ENCODE measurements around the gene PAGE4.

Gene PAGE4, protein sequence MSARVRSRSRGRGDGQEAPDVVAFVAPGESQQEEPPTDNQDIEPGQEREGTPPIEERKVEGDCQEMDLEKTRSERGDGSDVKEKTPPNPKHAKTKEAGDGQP

DNA sequence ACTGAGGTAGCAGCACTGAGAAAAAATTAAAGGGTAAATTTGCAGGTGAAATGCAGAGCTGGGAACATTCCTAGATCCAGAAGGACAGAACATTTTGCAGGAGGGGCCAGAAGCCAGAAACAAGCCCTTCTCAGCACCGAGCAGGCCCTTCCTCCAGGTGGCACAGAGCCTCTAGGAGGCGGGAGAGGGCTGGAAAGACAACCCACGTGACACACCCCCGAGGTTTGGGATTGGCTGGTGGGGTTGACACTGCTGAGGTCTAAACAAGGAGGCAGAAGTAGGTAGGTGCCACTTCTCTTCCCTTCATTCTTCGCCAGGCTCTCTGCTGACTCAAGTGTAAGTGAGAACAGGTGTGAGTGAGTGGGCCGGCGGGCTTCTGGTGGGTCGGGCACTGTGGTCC is at the start of gene PAGE4:
TSS of gene PAGE4 (plus strand) at position 288 of the 400 bp plus-strand sequence. CDS start 1,126 bp downstream, outside the sequence.
- DNase-seq = no peak

GRCh38 chrX:49784747-49785280 is 44.3 kb upstream of the PAGE4 start:
- no peak for DNase-seq

DNA sequence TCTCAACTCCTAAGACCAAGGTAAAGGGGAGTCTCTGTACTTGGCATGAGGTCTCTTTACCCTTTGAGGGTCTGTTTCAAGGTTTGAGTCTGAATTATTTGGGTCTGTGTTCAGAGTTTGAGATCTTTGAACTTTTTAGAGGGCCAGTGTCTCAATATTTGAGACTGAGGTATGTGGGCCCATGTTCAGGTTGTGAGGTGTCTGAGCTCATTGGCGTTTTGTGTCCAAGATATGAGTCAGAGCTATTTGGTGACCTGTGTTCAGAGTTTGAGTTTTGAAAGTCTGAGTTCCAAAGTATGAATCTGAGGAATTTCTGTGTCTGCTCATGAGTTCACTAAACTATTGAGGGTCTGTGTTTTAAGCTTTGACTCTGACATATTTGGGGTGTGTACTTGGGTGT is 36.7 kb upstream of the PAGE4 start:
- DNase-seq = no peak

- DNase-seq = no peak
Observed at GRCh38 chrX:49793686-49794085, 35.4 kb upstream of the PAGE4 start.

- DNase-seq = no peak
Observed at GRCh38 chrX:49799828-49800227, 29.3 kb upstream of the PAGE4 start.

GRCh38 chrX:49809891-49810632 is 19.0 kb upstream of the PAGE4 start:
- DNase-seq = no peak

DNA sequence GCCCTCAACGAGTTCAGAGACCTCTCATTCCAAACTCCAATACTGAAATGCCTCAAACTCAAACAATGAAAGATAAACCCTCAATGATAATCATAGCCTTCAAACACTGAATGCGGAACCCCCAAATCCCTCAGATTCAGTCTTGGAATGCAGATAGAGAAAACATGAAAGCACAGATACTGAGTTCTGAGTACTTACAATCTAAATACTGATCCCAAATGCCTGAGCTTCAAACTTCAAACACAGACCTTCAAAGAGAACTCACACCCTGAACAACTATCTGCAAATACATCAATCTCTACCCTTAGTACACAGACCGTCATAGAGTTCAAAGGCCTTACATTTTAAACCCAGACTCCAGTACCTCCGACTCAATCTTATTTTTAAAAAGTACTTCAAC is 16.9 kb upstream of the PAGE4 start:
- no peak for DNase-seq

GRCh38 chrX:49816435-49816834 is 12.7 kb upstream of the PAGE4 start:
- no peak for DNase-seq

DNA sequence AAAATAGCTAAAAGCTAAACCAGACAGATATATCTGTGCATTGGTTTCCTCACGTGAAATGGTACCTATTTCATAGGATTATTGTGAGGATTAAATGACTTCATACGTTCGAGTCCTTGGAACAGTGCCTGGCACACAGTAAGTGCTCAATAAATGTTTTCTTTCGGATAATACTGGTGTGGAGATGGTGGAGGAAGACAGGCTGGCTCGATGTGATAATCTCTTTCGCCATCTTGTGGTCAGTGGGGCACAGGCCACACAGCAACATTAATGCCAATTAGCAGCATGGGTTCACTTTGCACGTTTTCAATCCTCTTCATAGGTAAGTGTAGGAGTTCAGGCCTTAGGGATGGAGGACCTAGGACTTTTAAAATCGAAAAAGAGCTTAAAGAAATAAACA is 9.3 kb downstream of the PAGE4 start:
- DNase-seq = no peak

DNA sequence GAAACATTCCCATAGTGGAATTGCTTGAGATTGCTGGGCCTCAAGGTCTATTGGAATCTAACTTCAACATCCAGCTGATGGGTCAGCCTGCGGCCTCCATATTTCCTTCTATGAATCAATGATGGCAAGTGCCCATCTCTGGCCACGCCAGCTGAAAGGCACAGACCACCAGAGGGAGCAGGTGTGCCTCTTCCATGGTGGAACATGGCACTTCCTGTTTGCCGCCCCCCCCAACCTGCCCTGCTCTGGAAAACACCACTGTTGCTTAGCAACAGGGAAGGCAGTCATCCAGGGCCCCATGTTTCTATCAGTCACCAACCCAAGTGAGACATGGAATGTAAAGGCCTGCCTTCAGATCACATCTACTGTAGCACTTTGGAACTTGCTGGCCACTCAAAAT is 11.6 kb downstream of the PAGE4 start:
- peak; percentile 79 for DNase-seq

GRCh38 chrX:49842621-49843020 is 13.5 kb downstream of the PAGE4 start:
- no peak for DNase-seq

DNA sequence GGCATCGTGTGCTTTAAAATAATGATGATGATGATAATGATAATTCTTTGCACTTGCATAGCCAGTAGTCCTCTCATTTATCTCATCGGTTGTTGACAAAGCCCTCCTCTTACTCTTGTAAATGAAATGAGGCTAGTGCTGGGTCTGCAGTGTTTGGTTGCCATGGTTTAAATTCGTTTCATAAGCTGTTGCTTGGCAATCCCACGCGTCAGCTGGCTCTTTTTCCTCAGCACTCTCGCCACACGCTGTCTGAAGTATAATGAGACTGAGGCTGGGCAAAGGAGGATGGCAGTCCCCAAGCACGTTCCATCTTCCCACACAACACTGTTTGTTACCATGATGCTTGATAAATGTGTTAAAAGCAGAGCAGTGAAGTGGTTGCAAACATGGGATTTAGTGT is 15.5 kb downstream of the PAGE4 start:
- DNase-seq = peak; percentile 86

DNA sequence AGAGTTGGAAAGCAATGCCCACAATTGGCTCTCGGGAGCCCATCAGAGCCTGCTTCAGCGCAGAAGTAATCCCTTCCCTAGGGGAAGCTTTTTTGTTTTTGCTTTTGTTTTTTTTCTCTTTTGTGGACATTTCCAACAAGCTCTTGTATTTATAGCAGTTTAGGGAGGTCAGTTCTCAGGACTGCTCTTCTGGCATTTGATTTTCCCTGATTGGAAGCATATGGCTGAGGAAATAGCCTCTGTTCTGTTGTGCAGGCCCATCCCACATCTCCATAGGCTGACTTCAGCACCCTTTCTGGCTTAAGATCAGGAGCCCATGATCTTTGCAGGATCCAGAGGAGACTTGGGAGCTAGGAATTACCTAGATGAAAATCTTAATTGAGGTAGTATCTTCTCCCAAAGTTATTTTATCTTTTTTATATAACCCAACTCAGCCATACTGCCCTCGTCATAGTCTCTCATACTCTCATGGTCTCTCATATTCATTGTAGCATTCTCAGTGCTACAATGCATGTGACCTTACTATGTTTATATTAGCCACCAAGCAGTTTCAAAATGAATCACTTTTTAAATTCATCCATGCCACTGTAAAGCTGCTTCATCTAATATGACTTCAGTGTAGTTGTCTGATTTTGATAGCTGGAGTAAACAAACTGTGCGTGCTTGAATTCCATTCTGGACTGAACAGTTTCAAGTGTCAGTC is 16.7 kb downstream of the PAGE4 start:
- DNase-seq = no peak

GRCh38 chrX:49846522-49846921 is 17.4 kb downstream of the PAGE4 start:
- DNase-seq = no peak

GRCh38 chrX:49848275-49848674 is 19.2 kb downstream of the PAGE4 start:
- no peak for DNase-seq

DNA sequence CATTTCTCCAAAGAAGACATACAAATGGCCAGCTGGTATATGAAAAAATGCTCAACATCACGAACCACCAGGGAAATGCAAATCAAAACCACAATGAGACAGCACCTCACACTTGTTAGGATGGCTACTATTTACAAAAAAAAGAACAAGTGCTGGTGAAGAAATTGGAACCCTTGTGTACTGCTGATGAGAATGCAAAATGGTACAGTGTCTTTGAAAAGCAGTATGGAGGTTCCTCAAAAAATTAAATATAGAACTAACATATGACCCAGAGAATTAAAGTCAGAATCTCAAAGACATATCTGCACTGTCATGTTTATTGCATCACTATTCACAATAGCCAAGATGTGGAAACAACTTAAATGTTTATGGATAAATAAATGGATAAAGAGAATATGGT is 20.9 kb downstream of the PAGE4 start:
- DNase-seq = no peak

GRCh38 chrX:49853661-49854060 is 24.6 kb downstream of the PAGE4 start:
- no peak for DNase-seq

- DNase-seq = no peak
Observed at GRCh38 chrX:49856819-49857218, 27.7 kb downstream of the PAGE4 start.

DNA sequence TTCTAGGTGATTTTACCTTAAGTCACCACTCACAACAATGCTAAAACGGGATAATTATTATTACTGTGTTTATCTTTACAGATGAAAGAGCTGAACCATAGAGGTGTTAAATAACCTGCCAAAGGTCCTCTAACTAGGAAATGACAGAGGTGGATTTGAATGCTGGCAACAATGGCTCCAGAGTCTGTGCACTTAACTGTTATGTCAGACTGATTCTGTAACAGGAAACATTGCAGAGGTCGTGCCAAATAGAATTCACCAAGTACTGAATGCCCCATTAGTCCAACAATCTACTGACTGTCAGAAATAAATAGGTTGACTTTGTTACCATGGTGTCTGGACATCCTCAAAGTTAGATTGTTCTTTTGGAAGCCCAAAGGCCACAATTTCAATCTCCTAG is 29.2 kb downstream of the PAGE4 start:
- DNase-seq = no peak

DNA sequence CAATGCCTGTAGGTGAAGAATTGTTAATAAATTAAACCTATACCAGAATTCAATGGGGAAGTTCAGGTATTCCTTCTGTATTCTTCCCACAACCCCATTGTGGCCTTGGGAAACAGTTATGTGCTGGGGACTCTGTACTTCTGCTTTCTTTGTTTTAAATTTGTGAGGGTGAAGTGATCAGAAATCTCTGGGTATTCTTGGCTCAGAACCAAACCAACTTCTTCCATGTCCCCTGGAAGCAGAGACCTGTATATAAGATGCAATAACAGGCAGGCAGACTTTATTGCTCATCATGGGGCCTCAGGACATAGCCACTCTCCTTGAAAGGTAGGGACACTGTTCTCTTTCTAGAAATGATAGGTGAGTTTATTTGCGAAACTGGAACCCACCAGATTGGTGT is 30.4 kb downstream of the PAGE4 start:
- no peak for DNase-seq

DNA sequence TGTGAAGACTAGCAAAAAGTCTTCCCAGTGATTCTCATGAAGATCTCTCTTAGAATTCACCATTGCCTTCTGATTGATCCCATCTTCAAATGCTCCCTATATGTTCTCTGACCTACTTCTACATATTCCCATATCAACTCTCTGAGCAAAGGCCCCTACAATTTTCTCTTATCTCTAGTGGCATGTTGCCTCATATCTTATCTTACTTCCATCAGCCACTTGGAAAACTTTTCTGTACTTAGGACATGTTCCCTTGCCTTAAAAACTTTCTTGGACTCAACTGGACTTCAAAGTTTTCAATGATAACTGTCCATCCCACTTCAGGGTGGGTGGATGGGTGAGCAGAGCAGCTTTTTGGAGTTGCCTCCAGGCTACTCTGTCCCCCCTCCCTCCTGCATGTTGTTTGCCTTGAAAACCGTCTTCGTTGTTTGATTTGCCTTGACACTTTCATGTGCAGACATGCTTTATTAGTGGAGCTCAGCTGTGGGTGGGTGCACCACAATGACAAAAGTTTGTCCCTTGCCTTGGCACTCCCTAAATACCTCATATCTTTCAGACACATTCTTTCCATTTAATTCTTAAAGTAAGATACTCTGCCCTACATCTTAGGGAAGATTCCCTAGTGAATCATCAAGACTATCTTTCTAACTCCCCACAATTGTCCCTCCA is 31.9 kb downstream of the PAGE4 start:
- no peak for DNase-seq

DNA sequence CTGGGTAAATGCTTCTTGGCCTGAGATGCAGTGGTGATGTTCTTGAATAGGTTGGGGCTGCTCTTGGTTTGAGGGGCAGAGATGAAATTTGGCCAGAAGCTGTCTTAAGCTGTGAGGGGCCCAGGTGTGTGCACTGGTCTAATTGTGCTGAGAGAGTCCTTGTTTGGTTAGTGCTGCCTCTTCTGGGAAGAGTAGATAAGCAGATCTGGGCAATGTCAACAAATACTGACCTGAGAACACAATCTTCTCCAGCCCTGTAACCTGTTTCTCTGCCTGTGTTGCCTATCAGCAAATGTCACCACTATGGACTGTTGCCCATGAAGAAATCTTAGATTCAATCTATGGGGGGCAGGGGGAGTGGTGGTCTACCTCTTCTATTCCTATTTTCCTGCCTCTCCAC is 33.0 kb downstream of the PAGE4 start:
- no peak for DNase-seq

DNA sequence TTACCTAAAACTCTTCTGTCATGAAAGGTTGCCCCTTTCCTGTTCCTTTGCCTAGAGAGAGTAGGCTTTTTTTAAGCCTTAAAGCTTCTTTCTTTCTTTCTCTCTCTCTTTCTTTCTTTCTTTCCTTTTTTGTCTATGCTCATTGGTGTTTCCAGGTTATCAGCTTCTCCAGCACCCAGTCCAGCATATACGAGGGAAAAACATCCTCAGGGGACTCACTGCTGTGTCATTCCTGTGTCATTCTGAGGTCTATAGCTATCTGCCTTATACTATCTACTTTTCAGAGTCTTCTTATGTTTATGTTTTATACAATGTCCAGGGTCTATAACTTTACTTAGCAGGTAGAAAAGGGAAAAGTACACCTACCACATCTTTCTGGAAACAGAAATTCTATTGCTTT is 39.6 kb downstream of the PAGE4 start:
- DNase-seq = no peak

- peak; percentile 47 for DNase-seq
Observed at GRCh38 chrX:49876750-49877149, 47.6 kb downstream of the PAGE4 start.
